SK-N-MC (cell line): ENCODE measurements around the gene DLGAP1.

Experiments
- EZH2 ChIP-seq: fragments of 200-600 bp; sonication (generic); IDR thresholded peaks from one replicate; pipeline ENCODE4 v1.6.1; 2017; ENCODE audit warnings: antibody characterized with exemption
- FOXP2 ChIP-seq: optimal IDR thresholded peaks from 2 replicates; pipeline ENCODE3; 2011; ENCODE audit warnings: mild to moderate bottlenecking, moderate library complexity; ENCODE audit not compliant: insufficient read depth; ENCODE audit errors: extremely low read length, control extremely low read depth
- POLR2AphosphoS5 ChIP-seq: IDR thresholded peaks from 2 replicates; pipeline ENCODE4 v1.6.1; 2012; ENCODE audit warnings: mild to moderate bottlenecking, low read depth, low read length, borderline replicate concordance

DNA sequence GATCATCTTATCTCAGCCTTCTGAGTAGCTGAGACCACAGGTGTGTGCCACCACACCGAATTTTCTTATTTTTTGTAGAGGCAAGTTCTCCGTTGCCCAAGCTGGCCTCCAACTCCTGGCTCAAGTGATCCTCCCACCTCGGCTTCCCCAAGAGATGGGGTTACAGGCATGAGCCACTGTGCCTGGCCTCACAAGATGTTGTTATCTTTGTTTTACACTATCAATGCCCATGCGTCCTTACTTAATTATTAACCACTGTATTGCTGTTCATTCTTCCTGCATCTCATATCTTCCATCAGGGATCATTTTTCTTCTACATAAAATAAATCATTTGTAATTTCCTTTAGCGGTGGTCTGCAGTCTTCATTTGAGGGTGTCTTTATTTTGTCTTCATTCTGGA lies 823.2 kb downstream of the DLGAP1 start:
- TF ChIP-seq POLR2AphosphoS5 (no peak), EZH2 (no peak), FOXP2 (no peak)
